Karpas-422 (cell line): Measurements from ENCODE around the gene SPSB1. TPM values are rescaled to one million over a fixed set of nuclear protein-coding genes. Genes with fewer than 3 reads are reported as not detected.

Experiments used
- DNase-seq: peaks from one replicate; pipeline ENCODE4 v3.0.0-alpha.2; 2015
- H2AFZ ChIP-seq: fragments of 200-600 bp; sonication (generic); 2 replicates; pipeline ENCODE4 v1.6.1; 2014; ENCODE audit warnings: antibody characterized with exemption, low read length, mixed read lengths
- H3K27ac ChIP-seq: fragments of 200-600 bp; sonication (generic); 2 replicates; pipeline ENCODE4 v1.5.1; 2014; ENCODE audit warnings: mild to moderate bottlenecking, low read length, moderate library complexity
- H3K27me3 ChIP-seq: fragments of 200-600 bp; sonication (generic); 2 replicates; pipeline ENCODE4 v1.6.1; 2014; ENCODE audit warnings: low read length, mixed read lengths
- H3K36me3 ChIP-seq: fragments of 200-600 bp; sonication (generic); 2 replicates; pipeline ENCODE4 v1.6.1; 2014; ENCODE audit warnings: low read length, mixed read lengths; ENCODE audit not compliant: insufficient read depth
- H3K4me1 ChIP-seq: fragments of 200-600 bp; sonication (generic); 2 replicates; pipeline ENCODE4 v1.6.1; 2014; ENCODE audit warnings: mild to moderate bottlenecking, low read length, mixed read lengths
- H3K4me2 ChIP-seq: fragments of 200-600 bp; sonication (generic); 2 replicates; pipeline ENCODE4 v1.6.1; 2014; ENCODE audit warnings: low read length, low read depth, mild to moderate bottlenecking; ENCODE audit not compliant: poor library complexity, severe bottlenecking
- H3K4me3 ChIP-seq: fragments of 200-600 bp; sonication (generic); 2 replicates; pipeline ENCODE4 v1.5.1; 2014; ENCODE audit warnings: mild to moderate bottlenecking, antibody characterized with exemption, low read length, mixed read lengths
- H3K79me2 ChIP-seq: fragments of 200-600 bp; sonication (generic); 2 replicates; pipeline ENCODE4 v1.6.1; 2014; ENCODE audit warnings: mild to moderate bottlenecking, low read length, mixed read lengths
- H3K9ac ChIP-seq: fragments of 200-600 bp; sonication (generic); 2 replicates; pipeline ENCODE4 v1.6.0; 2014; ENCODE audit warnings: low read length
- H3K9me2 ChIP-seq: fragments of 200-600 bp; sonication (generic), shearing (Covaris generic); replicated peaks from 2 replicates; pipeline ENCODE4 v1.6.0; 2014; ENCODE audit warnings: mild to moderate bottlenecking, low read length, moderate library complexity; ENCODE audit not compliant: insufficient read depth
- H3K9me3 ChIP-seq: fragments of 300-700, 200-600 bp; sonication (generic); 2 replicates; pipeline ENCODE4 v1.6.1; 2014; ENCODE audit warnings: low read length, mixed read lengths
- H4K20me1 ChIP-seq: fragments of 200-600 bp; sonication (generic); 2 replicates; pipeline ENCODE4 v1.6.1; 2014; ENCODE audit warnings: mild to moderate bottlenecking, antibody characterized with exemption, low read length, low read depth; ENCODE audit not compliant: insufficient read depth
- total RNA-seq: library from RNA; depleted of rRNA; stranded (reverse); fragments of >200 nt; shearing (Covaris generic); gene quantifications from 2 replicates; pipeline ENCODE4 v1.2.3, GENCODE V29; 2014; ENCODE audit warnings: low replicate concordance

SPSB1 gene
- total RNA-seq, 1 experiment from 2014 or later, result not detected

DNA sequence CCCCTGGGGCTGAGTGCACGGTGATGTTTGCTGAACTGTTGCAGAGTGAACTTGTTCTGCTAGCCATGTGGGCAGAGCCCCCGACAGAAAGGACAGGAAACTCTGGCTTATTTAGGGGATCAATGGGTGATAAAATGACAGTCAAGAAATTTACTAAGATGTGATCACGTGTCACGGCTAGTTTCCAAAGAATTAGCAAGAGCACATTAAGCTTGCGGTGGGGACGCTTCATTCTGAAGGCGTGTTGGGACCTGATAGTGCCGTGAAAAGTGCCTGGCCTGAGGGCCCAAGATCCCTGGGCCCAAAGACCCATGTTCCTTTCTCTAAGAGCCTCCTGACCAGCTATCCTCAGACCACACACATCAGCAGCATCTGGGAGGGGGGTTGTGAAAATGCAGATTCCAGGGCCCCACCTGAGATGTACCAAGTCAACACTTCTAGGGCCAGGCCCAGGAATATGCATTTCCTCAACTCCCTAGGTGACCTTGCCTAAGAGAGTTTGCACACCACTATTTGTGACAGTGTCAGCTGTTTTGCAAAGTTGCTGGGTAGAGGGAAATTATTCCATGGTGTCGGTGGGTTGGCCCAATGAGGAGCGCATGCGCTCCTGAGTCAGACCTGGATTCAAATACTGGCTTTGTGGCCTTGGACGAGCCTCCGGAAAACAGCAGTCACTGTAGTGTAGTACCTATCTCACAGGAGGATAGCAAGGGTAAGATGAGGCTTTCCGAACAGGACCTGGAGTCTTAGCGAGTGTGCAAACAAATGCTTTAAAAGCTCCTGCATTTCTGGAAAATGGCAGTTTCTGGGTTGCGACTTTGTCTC is 77.5 kb downstream of the SPSB1 start:
- Histone ChIP-seq H3K79me2 (no peaks in the 10 kb centered on the region), H2AFZ (no peak overlapping the region), H3K36me3 (no peaks in the 10 kb centered on the region), H4K20me1 (no peaks in the 10 kb centered on the region), H3K9ac (no peak overlapping the region), H3K4me1 (no peaks in the 10 kb centered on the region), H3K4me2 (no peak overlapping the region), H3K4me3 (no peak overlapping the region), H3K27ac (no peak overlapping the region), H3K27me3 (no peaks in the 10 kb centered on the region), H3K9me2 (no peaks in the 10 kb centered on the region), H3K9me3 (no peaks in the 10 kb centered on the region)
- no peak for DNase-seq

DNA sequence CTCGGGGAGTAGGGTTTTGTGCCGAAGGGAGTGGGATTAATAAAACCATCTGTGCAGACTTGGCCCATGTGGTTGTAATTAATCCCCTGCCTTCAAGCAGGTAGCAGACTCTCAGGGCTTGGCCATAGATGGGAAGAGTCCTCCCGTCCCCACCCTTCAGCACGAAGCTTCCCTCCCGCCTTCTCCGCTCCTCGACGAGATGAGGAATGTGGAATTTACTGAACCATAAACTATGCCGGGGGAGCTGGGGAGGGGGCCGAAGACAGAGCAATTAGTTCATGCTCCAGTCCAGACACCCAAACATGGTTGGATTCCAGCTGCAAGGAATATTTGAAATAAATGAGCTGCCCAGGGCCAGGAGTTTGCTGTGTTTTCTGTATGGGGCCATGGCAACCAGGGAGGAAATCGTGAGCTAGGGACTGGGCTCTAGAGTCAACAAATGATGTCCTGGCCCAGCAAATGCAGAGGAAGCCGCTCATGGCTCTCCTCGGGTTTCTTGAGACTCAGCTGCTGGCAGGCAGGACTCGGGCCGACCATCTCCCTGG is 78.8 kb downstream of the SPSB1 start:
- Histone ChIP-seq H3K36me3 (no peaks in the 10 kb centered on the region), H3K9me2 (no peaks in the 10 kb centered on the region), H3K27me3 (no peaks in the 10 kb centered on the region), H3K79me2 (no peaks in the 10 kb centered on the region), H3K9me3 (no peaks in the 10 kb centered on the region), H2AFZ (no peak overlapping the region), H3K27ac (no peak overlapping the region), H4K20me1 (no peaks in the 10 kb centered on the region), H3K9ac (no peak overlapping the region), H3K4me2 (no peak overlapping the region), H3K4me1 (no peaks in the 10 kb centered on the region), H3K4me3 (no peak overlapping the region)
- no peak for DNase-seq

DNA sequence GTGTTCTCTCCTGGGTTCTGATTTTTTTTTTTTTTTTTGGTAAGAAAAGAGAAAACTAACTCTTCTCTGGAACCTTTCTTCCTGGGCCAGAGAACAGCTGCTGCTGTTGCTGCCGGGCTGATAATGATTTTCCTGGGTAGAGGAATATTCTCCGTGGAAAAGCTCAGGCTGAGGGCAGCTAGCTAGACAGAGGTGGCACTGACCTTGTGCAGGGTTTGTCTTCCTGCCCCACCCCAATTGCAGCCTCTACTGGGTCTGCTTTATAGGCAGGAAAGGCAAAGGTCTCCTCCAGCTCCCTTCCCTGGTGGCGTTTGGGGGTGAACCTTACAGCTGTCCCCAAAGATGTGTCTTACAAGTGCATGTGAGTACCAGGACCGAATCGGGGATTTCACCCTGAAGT is 79.3 kb downstream of the SPSB1 start:
- no peak overlapping the region for H3K27ac ChIP-seq
- H3K9ac ChIP-seq, result no peak overlapping the region
- H3K36me3 ChIP-seq, result no peaks in the 10 kb centered on the region
- DNase-seq, result no peak
- H4K20me1 ChIP-seq, result no peaks in the 10 kb centered on the region
- no peaks in the 10 kb centered on the region for H3K79me2 ChIP-seq
- no peaks in the 10 kb centered on the region for H3K9me3 ChIP-seq
- H2AFZ ChIP-seq, result no peak overlapping the region
- H3K4me2 ChIP-seq, result no peak overlapping the region
- H3K4me3 ChIP-seq, result no peak overlapping the region
- H3K4me1 ChIP-seq, result no peaks in the 10 kb centered on the region
- no peaks in the 10 kb centered on the region for H3K9me2 ChIP-seq
- no peaks in the 10 kb centered on the region for H3K27me3 ChIP-seq

DNA sequence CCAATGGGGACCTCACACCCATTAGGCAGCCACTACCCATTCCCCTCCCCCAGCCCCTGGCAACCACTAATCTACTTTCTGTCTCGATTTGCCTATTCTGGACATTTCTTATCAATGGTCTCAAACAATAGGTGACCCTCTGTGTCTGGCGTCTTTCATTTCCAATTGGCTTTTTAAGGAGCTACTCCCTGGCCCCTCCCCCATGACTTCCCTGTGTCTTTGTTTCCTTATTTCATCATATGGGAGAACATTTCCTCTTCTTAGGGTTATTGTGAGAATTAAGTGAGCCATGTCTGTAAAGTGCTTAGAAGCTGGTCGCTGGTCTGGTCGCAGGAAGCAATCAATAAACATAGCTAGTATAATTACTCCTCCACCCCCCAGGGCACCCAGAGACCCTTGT is 80.9 kb downstream of the SPSB1 start:
- Histone ChIP-seq H4K20me1 (no peaks in the 10 kb centered on the region), H3K79me2 (no peaks in the 10 kb centered on the region), H3K36me3 (no peaks in the 10 kb centered on the region), H3K9me3 (no peaks in the 10 kb centered on the region), H3K4me2 (no peak overlapping the region), H3K9ac (no peak overlapping the region), H3K4me3 (no peak overlapping the region), H3K4me1 (no peaks in the 10 kb centered on the region), H2AFZ (no peak overlapping the region), H3K27me3 (no peaks in the 10 kb centered on the region), H3K27ac (no peak overlapping the region), H3K9me2 (no peaks in the 10 kb centered on the region)
- no peak for DNase-seq

DNA sequence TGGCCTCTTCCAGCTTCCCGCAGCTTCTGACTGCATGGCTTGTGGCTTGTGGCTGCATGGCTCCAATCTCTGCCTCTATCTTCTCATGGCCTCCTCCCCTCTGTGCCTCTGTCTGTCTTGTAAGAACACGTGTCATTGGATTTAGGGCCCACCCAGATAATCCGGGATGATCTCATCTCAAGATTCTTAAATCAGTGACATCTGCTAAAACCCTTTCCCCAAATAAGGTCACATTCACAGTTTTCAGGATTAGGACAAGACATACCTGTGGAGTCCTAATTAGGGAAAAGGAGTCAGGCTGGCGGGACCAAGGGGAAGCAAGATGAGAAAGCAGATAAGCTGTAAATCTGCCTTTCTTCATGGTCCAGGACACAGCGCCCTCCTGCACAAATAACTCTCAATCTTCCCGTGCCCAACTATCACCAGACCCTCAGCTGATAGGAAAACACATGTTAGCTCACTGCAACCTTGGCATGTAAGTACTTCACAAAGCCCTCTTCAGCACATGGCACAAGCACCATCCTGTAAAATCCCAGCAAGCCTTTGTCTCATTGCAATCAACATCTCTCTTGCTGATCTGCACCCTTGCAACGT is 82.2 kb downstream of the SPSB1 start:
- Histone ChIP-seq H3K9me2 (no peaks in the 10 kb centered on the region), H3K4me2 (no peak overlapping the region)
- no peak for DNase-seq

DNA sequence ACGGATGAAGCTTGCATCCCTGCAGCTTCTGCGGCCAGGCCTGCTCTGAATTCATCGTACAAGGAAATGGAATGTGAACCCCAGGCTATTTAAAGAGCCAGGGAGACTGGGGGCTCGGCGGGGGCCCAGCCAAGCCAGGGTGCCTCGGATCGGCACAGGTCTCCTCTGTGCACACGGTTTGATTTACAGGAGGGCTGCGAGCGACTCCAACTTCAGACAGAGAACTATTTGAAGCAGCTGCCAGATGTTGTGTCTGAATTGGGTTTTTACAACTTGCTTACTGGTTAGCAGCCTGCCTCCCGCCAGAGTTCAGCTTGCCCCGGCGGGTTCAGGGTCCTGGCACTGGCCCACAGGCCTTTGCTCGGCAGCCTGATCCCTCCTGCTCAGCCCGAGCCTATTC is 83.2 kb downstream of the SPSB1 start:
- Histone ChIP-seq H3K9me2 (no peaks in the 10 kb centered on the region), H2AFZ (no peak overlapping the region), H3K27ac (no peak overlapping the region), H3K4me1 (no peaks in the 10 kb centered on the region), H3K9me3 (no peaks in the 10 kb centered on the region), H4K20me1 (no peaks in the 10 kb centered on the region), H3K79me2 (no peaks in the 10 kb centered on the region), H3K9ac (no peak overlapping the region), H3K27me3 (no peaks in the 10 kb centered on the region), H3K36me3 (no peaks in the 10 kb centered on the region), H3K4me2 (no peak overlapping the region), H3K4me3 (no peak overlapping the region)
- no peak for DNase-seq

More for the DNA sequence above, 82.2 kb downstream of the SPSB1 start:
- H3K79me2 ChIP-seq, result no peaks in the 10 kb centered on the region
- H2AFZ ChIP-seq, result no peak overlapping the region
- no peak overlapping the region for H3K27ac ChIP-seq
- H3K27me3 ChIP-seq, result no peaks in the 10 kb centered on the region
- H4K20me1 ChIP-seq, result no peaks in the 10 kb centered on the region
- no peaks in the 10 kb centered on the region for H3K36me3 ChIP-seq
- no peak overlapping the region for H3K4me3 ChIP-seq
- no peaks in the 10 kb centered on the region for H3K4me1 ChIP-seq
- H3K9me3 ChIP-seq, result no peaks in the 10 kb centered on the region
- no peak overlapping the region for H3K9ac ChIP-seq

DNA sequence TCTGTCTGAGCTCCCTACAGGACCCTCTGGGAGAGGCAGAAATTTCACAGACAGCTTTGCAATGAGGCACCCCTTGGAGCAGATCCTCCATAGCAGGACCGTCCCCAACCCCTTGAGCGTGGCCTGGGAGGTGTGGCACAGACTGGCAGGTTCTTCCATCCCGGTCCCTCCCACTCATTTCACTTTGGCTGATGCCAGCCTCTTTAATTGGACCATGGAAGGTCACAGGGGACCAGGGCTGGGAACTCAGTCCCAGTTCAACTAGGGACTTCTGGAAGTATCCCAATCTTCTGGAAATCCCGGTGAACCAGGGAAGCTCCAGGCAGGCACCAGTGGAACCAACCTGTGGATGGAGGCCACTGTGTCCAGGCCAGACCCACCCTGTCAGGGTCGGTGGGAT is 83.7 kb downstream of the SPSB1 start:
- no peak overlapping the region for H3K4me2 ChIP-seq
- no peak overlapping the region for H2AFZ ChIP-seq
- no peak for DNase-seq
- no peaks in the 10 kb centered on the region for H4K20me1 ChIP-seq
- no peaks in the 10 kb centered on the region for H3K27me3 ChIP-seq
- H3K9me3 ChIP-seq, result no peaks in the 10 kb centered on the region
- no peaks in the 10 kb centered on the region for H3K36me3 ChIP-seq
- no peak overlapping the region for H3K4me3 ChIP-seq
- H3K4me1 ChIP-seq, result no peaks in the 10 kb centered on the region
- H3K9ac ChIP-seq, result no peak overlapping the region
- H3K27ac ChIP-seq, result no peak overlapping the region
- no peaks in the 10 kb centered on the region for H3K79me2 ChIP-seq
- H3K9me2 ChIP-seq, result no peaks in the 10 kb centered on the region

DNA sequence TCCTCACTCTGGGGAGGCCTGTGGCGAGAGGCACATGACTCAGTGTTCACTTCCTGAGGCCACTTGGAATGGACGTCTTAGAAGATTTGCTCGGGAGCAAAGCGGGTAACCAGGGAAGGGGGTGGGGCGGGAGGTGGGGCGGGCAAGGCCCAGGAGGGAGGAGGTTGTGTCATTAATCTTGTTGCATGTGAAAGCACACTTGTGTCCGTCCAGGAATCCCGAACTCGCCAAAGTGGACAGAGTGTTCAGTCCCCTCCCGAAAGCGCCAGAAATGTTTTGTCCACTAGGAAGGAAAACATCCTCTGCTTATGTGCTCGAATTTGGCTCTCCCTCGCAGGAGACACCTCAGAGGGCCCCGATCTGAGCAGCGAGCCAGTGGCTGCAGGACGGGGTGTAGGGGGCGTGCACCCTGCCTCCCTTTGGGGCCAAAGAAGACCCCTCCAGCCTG is 84.2 kb downstream of the SPSB1 start:
- no peak for DNase-seq
- Histone ChIP-seq H3K4me3 (no peak overlapping the region), H3K9ac (no peak overlapping the region), H3K4me2 (no peak overlapping the region), H2AFZ (no peak overlapping the region), H3K9me2 (no peaks in the 10 kb centered on the region), H3K27me3 (no peaks in the 10 kb centered on the region), H3K4me1 (no peaks in the 10 kb centered on the region), H3K9me3 (no peaks in the 10 kb centered on the region), H3K36me3 (no peaks in the 10 kb centered on the region), H3K27ac (no peak overlapping the region), H3K79me2 (no peaks in the 10 kb centered on the region), H4K20me1 (no peaks in the 10 kb centered on the region)
